Fibroblast of lung (primary cell): ENCODE measurements around the gene ELMO1. TPM values are rescaled to one million over a fixed set of nuclear protein-coding genes. Genes with fewer than 3 reads are reported as not detected.

ENCODE experiments used
- DNase-seq, 2 donors: peaks; one replicate each; pipeline versions ENCODE4 v3.0.0 to v3.0.0-alpha.2; 2010; ENCODE audit warnings: low read depth in 2 of 2
- H2AFZ ChIP-seq: 2 replicates; pipeline ENCODE4 v1.5.1; 2012; ENCODE audit warnings: low read length, control low read depth, inconsistent platforms
- H3K27ac ChIP-seq: 2 replicates; pipeline ENCODE4 v1.5.1; 2011; ENCODE audit warnings: low read length, control low read depth; ENCODE audit not compliant: insufficient read depth
- H3K27me3 ChIP-seq: 2 replicates; pipeline ENCODE4 v1.5.1; 2011; ENCODE audit warnings: mild to moderate bottlenecking, low read length; ENCODE audit not compliant: control insufficient read depth, insufficient read depth
- H3K36me3 ChIP-seq: 2 replicates; pipeline ENCODE4 v1.5.1; 2011; ENCODE audit warnings: low read length; ENCODE audit not compliant: control insufficient read depth, insufficient read depth
- H3K4me1 ChIP-seq: 2 replicates; pipeline ENCODE4 v1.5.1; 2011; ENCODE audit warnings: low read length; ENCODE audit not compliant: control insufficient read depth, insufficient read depth; ENCODE audit errors: extremely low read depth
- H3K4me2 ChIP-seq: 2 replicates; pipeline ENCODE4 v1.5.1; 2011; ENCODE audit warnings: low read length, control low read depth; ENCODE audit not compliant: insufficient read depth; ENCODE audit errors: extremely low read depth
- H3K4me3 ChIP-seq, 4 experiments: fragments of 200-600 bp in 1 of 4; sonication (generic) in 1 of 4; replicated peaks in 1 of 4; 2 replicates each; pipeline ENCODE4 v1.5.1; 2011 to 2016; ENCODE audit warnings: low read length in 4 of 4, low read depth in 3 of 4, mild to moderate bottlenecking in 3 of 4, control low read depth in 2 of 4, inconsistent platforms in 1 of 4, mixed read lengths in 1 of 4; ENCODE audit not compliant: insufficient read depth in 1 of 4; ENCODE audit errors: control extremely low read depth in 1 of 4
- H3K79me2 ChIP-seq: 2 replicates; pipeline ENCODE4 v1.5.1; 2012; ENCODE audit warnings: mild to moderate bottlenecking, low read length, inconsistent platforms; ENCODE audit not compliant: control insufficient read depth, insufficient read depth
- H3K9ac ChIP-seq: 2 replicates; pipeline ENCODE4 v1.5.1; 2011; ENCODE audit warnings: mild to moderate bottlenecking, low read length, control low read depth; ENCODE audit not compliant: insufficient read depth
- H3K9me3 ChIP-seq: 2 replicates; pipeline ENCODE4 v1.5.1; 2012; ENCODE audit warnings: low read depth, low read length; ENCODE audit not compliant: control insufficient read depth, insufficient read depth
- H4K20me1 ChIP-seq: 2 replicates; pipeline ENCODE4 v1.5.1; 2011; ENCODE audit warnings: low read length; ENCODE audit not compliant: control insufficient read depth, insufficient read depth; ENCODE audit errors: extremely low read depth
- CTCF ChIP-seq, 2 donors: IDR thresholded peaks in 1 of 2; conservative IDR thresholded peaks in 1 of 2; 1 replicate in 1 of 2; 2 replicates in 1 of 2; pipeline ENCODE4 v1.5.1; 2011 to 2012; ENCODE audit warnings: low read length in 2 of 2, control low read depth in 1 of 2, inconsistent platforms in 1 of 2, low read depth in 1 of 2, mild to moderate bottlenecking in 1 of 2
- EZH2 ChIP-seq: IDR thresholded peaks from 2 replicates; pipeline ENCODE4 v1.5.1; 2012; ENCODE audit warnings: low read length, control low read depth, mild to moderate bottlenecking; ENCODE audit errors: missing control alignments
- polyA plus RNA-seq, 2 donors: library from polyadenylated mRNA; depleted of rRNA in 1 of 2; stranded (reverse) in 1 of 2; unstranded in 1 of 2; fragments of >200 nt; gene quantifications; 2 replicates each; pipeline ENCODE4 v1.2.1, GENCODE V29; 2011 to 2012; ENCODE audit warnings: missing spikeins in 1 of 2
- total RNA-seq: library from RNA; depleted of rRNA; stranded (reverse); fragments of >200 nt; gene quantifications from 2 replicates; pipeline ENCODE4 v1.2.1, GENCODE V29; 2014

ELMO1 gene
- total and polyA plus RNA-seq, 2 donors (not counting 1 experiment from before 2014, with no cell fraction given) = 0.50 TPM; not detected in 1

- TF ChIP-seq EZH2 = no peak
- no peak for TF ChIP-seq CTCF (conservative IDR thresholded peaks at IDR 0.05 in 1 of 2, IDR thresholded peaks at IDR 0.05 in 1 of 2; ENCODE audit: low read depth in 1 of 2, low read length in 2 of 2)
- Histone ChIP-seq H4K20me1 (no peaks in the 10 kb centered on the region), H3K4me2 (no peak overlapping the region), H3K27me3 (no peaks in the 10 kb centered on the region), H3K9me3 (no peaks in the 10 kb centered on the region), H3K4me3 (no peak overlapping the region), H3K79me2 (no peaks in the 10 kb centered on the region), H3K9ac (no peak overlapping the region), H3K4me1 (no peaks in the 10 kb centered on the region), H2AFZ (no peak overlapping the region), H3K27ac (no peak overlapping the region), H3K36me3 (no peaks in the 10 kb centered on the region)
- DNase-seq = no peak
Measured at GRCh38 chr7:37482953-37483352, 34.3 kb upstream of the ELMO1 start.

- DNase-seq = no peak
- Histone ChIP-seq H2AFZ (no peak overlapping the region), H3K9ac (no peak overlapping the region), H3K27me3 (no peaks in the 10 kb centered on the region), H3K27ac (no peak overlapping the region), H3K4me1 (no peaks in the 10 kb centered on the region), H3K9me3 (no peaks in the 10 kb centered on the region), H3K36me3 (no peaks in the 10 kb centered on the region), H3K4me2 (no peak overlapping the region), H3K4me3 (no peak overlapping the region), H3K79me2 (no peaks in the 10 kb centered on the region), H4K20me1 (no peaks in the 10 kb centered on the region)
- TF ChIP-seq EZH2 (no peak), CTCF (conservative IDR thresholded peaks at IDR 0.05 in 1 of 2, IDR thresholded peaks at IDR 0.05 in 1 of 2; ENCODE audit: low read depth in 1 of 2, low read length in 2 of 2) (no peak)
Measured at GRCh38 chr7:37482505-37482904, 33.8 kb upstream of the ELMO1 start.

- Histone ChIP-seq H3K9me3 (no peaks in the 10 kb centered on the region), H3K27ac (no peak overlapping the region), H3K27me3 (no peaks in the 10 kb centered on the region), H3K4me2 (no peak overlapping the region), H3K9ac (no peak overlapping the region), H3K36me3 (no peaks in the 10 kb centered on the region), H3K79me2 (no peaks in the 10 kb centered on the region), H4K20me1 (no peaks in the 10 kb centered on the region), H3K4me3 (no peak overlapping the region), H3K4me1 (no peaks in the 10 kb centered on the region), H2AFZ (no peak overlapping the region)
- no peak for TF ChIP-seq EZH2
- no peak for TF ChIP-seq CTCF (conservative IDR thresholded peaks at IDR 0.05 in 1 of 2, IDR thresholded peaks at IDR 0.05 in 1 of 2; ENCODE audit: low read depth in 1 of 2, low read length in 2 of 2)
- no peak for DNase-seq
Measured at GRCh38 chr7:37481722-37482288, 33.1 kb upstream of the ELMO1 start.
